Measurements from ENCODE around the gene SLC35G3.
"Not testable (repeated sequence)": the region's sequence is repeated elsewhere in the genome, so short reads cannot be mapped to it uniquely, and the experiment has no call there.

Gene SLC35G3

GRCh38 chr17:35202582-35202981, 8.4 kb upstream of the SLC35G3 start:
- not testable (repeated sequence) for DNase-seq

- not testable (repeated sequence) for DNase-seq
These were observed 869 bp upstream of the SLC35G3 start for GRCh38 chr17:35195062-35195461.

DNA sequence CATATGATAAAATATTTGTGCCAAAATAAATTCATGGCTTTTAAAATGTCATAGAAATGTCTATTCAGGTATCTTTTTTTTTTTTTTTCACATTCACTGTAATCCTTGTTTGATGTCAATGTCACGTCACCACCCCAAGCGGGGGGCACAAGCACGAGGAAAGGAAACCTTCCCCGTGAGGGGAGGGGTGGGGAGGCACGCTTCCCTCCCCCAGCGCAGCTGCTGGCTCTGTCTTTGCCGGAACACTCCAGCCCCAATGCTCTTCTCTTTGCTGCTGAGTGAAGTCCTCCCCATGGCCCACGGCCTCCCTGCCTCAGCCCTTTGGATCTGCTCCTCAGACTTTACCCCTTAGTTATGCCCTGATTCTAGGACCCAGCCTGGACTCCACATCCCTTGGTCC, 1.5 kb downstream of the SLC35G3 start:
- no peak for DNase-seq

DNA sequence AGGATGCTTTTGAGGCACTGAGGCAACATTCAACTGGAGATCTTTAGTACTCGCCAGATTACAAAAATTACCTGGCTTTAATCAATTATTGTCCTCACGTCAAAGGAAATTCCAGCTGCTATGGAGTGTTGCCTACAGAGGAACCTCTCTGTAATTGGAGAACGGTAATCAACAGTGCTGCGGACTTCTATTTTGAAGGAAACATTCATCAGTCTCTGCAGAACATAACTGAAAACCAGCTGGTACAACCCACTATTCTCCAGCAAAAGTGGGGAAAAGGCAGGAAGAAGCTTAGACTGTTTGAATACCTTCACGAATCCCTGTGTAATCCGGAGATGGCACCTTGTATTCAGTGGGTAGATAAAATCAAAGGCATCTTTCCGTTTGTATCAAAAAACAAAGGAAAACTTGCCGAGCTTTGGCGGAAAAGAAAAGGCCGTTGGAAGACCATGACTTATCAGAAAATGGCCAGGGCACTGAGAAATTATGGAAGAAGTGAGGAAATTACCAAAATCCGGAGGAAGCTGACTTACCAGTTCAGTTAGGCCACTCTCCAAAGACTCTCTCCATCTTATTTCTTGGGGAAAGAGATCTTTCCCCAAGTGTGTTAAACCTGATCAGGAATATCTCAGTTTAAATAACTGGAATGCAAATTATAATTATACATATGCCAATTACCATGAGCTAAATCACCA, 3.0 kb downstream of the SLC35G3 start:
- DNase-seq: no peak

- peak; percentile 14 for DNase-seq
These were observed 4.9 kb downstream of the SLC35G3 start for GRCh38 chr17:35189291-35189690.

DNA sequence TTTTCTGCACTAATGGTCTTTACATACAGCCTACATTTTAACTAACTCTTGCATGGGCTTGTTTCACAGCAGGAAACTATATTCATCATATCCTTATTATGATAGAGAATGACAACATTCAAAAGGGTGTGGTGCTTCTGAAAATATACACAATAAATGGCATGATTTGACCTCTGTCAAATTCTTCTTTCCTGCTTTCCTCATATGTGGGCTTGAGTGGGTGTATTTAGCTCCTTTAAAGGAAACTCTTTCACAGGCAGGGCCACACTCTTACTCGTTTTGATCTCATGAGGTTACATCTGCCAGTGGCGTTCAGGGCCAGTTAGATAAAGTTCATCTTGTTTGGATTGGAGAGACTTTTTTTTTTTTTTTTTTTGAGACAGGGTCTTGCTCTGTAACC, 6.1 kb downstream of the SLC35G3 start:
- DNase-seq: no peak

DNA sequence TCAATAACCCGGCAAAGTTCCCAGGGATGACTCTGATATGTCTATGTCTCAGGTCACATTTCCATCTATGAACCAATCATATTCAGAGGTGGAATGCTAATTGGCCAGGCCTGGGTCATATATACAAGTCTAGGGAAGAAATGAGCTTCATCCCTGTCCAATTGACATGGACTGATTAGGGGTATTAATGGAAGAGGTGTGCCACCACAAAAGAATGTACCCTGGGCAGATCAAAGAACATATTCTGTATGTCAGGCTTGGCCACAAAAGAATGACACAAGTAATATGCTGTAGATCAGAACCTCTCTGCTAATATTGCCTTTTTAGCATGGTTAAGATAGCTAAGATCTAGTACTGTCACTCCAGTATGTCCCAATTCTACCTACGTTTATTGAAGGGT, 6.7 kb downstream of the SLC35G3 start:
- no peak for DNase-seq

DNA sequence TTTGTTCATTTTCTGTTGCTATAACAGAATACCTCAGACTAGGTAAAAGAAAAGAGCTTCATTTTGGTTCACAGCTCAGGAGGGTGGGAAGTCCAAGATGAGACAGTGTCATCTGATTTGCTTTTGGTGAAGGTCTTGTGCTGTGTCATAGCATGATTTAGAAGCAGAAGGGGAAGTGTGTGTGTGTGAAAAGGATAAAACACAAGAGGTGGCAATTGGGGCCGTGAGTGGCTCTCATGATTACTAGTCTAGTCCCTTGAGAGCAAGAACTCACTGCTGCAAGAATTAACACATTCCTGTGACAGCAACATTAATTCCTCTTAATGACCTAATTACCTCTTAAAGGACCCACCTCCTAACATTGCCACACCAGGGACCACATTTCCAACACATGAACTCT, 8.3 kb downstream of the SLC35G3 start:
- DNase-seq: no peak

- no peak for DNase-seq
These were observed 9.9 kb downstream of the SLC35G3 start for GRCh38 chr17:35184274-35184673.

DNA sequence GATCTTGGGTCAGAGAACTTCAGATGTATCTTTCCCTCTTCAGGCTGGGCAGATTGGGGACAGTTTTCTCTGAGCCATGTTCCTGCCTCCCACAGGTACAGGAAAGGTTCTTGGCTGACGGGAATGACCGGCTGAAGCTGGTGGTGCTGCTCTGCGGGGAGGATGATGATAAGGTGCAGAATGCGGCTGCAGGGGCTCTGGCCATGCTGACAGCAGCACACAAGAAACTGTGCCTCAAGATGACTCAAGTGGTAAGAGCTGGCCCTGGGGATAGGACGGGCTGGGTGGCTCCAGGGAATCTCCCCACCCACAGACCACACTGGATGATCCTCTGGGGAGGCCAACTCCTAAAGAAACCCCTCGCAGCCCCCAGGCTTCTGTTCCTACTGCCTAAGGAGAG, 10.9 kb downstream of the SLC35G3 start:
- no peak for DNase-seq

- DNase-seq: not testable (repeated sequence)
These were observed 14.8 kb downstream of the SLC35G3 start for GRCh38 chr17:35179379-35179778.

- no peak for DNase-seq
These were observed 17.3 kb downstream of the SLC35G3 start for GRCh38 chr17:35176897-35177296.

- DNase-seq: no peak
These were observed 18.4 kb downstream of the SLC35G3 start for GRCh38 chr17:35175638-35176415.

DNA sequence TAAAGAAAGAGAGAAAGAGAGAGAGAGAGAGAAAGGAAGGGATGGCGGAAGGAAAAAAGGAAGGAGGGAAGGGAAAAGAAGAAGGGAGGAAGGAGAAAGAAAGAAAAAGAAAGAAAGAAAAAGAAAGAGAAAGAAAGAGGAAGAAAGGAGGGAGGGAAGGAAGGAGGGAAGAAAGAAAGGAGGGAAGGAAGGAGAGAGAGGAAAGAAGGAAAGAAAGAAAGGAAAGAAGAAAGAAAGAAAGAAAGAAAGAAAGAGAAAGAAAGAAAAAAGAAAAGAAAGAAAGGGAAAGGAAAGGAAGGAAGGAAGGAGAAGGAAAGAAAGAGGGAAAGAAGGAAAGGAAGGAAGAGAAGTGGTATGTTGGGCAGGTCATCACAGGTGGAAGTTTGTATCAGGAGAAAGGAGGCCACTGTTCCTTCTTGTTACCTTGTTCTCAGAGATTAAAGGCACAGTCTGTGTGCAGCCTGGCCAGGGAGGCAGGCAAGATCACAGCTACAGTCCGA, 19.3 kb downstream of the SLC35G3 start:
- no peak for DNase-seq

DNA sequence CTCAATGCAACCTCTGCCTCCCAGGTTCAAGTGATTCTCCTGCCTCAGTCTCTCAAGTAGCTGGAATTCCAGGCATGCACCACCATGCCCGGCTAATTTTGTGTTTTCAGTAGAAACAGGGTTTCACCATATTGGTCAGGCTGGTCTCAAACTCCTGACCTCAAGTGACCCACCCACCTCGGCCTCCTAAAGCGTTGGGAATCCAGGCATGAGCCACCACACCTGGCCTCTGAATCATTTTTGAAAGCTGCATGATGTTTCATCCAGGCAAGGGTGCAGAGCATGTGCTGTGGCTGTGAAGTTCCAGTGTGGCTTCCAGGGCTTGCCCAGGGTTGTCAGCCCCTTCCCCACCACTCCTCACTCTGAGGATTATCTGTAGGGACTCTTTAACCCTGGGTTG, 21.9 kb downstream of the SLC35G3 start:
- not testable (repeated sequence) for DNase-seq

GRCh38 chr17:35171834-35172233, 22.4 kb downstream of the SLC35G3 start:
- DNase-seq: peak; percentile 37

- DNase-seq: peak; percentile 35
These were observed 23.0 kb downstream of the SLC35G3 start for GRCh38 chr17:35170968-35171771.

GRCh38 chr17:35169835-35170363, 24.3 kb downstream of the SLC35G3 start:
- no peak for DNase-seq

- DNase-seq: peak; percentile 47
These were observed 26.5 kb downstream of the SLC35G3 start for GRCh38 chr17:35167666-35168065.

- no peak for DNase-seq
These were observed 27.1 kb downstream of the SLC35G3 start for GRCh38 chr17:35167046-35167445.

GRCh38 chr17:35166526-35166925, 27.7 kb downstream of the SLC35G3 start:
- DNase-seq: no peak

GRCh38 chr17:35164716-35165115, 29.5 kb downstream of the SLC35G3 start:
- no peak for DNase-seq

- DNase-seq: no peak
These were observed 30.3 kb downstream of the SLC35G3 start for GRCh38 chr17:35163886-35164285.
